NCI-H2171 (cell line): ENCODE results near the gene HACD3.
"Not testable (repeated sequence)": the region's sequence is repeated elsewhere in the genome, so short reads cannot be mapped to it uniquely, and the experiment has no call there.

Experiments used
- DNase-seq: peaks from one replicate; lab custom pipeline; 2025; lab: John Stamatoyannopoulos, UW

Gene HACD3

DNA sequence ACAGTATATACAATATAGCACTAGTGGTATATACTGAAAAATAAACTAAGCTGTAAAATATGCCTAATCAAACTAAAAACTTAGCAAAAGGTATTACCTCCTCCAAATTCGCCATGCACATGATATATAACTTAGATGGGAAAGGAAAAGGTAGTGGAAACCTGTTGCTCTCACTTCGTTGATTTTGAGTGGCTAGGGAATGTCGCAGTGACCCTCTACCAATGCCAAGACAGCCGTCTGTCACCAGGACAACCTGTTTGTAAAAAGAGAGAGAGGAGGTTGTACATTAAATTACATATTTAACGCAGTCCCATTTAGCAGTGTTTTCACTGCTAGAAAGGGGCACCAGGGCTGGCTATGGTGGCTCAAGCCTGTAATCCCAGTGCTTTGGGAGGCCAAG lies 69.4 kb downstream of the HACD3 start:
- no peak for DNase-seq

GRCh38 chr15:65603134-65603533 lies 72.9 kb downstream of the HACD3 start:
- DNase-seq, result no peak

DNA sequence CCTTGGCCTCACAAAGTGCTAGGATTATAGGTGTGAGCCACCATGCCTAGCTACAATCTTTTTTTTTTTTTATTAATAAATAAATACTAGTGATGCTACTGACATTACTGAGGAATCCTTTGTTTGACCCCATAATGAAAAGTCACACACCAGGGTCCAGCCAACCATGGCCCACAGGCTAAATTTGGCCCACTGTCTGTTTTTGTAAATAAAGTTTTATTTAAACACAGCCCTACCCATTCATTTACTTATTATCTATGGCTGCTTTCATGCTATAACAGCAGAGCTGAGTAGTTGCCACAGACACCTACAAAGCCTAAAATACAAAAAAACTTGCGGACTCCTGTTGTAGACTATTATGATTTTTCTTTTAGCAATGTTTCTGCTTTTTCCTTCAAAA lies 73.3 kb downstream of the HACD3 start:
- no peak for DNase-seq

DNA sequence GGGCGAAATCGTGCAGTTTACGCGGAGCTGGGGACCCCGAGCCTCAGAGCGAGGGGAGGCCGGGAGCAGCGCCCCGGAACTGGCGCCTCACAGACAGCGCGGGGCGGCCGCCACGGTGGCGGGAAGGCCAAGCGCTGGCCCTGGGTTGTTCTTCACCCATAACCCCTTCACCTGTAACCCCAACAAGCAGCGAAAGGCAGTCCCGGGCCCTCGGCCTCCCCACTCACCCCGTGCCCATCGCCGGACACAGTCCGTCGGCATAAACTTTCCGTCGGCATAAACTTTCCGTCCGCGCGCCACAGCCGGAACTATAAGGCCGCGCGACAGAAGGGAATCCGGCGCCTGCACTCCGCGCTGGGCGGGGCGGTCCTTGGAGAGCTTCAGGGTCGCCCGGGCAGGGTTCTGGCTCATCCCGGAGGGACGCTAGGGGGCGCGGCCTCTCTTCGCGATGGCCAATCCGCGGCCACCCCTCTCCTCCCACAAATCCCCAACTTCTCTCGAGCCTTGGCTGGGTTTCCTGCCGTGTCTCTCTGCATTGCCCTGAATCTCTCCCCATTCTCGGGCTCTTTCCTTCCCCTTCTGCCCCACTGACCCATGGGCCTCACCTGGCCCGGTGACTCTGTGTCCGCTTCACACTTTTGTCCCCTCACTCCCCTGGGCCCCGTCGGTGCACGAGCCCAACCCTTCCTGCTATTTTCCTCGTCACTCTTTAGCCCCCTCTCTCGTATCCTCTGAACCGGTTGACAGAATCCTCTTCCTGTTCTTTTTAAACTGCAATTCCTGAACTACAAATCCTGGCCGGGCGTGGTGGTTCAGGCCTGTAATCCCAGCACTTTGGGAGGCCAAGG lies 80.8 kb downstream of the HACD3 start, which contains the start of gene INTS14:
Gene INTS14, minus strand, starts transcription at position 261 of the 848 bp plus-strand sequence. CDS start 3,751 bp downstream, outside the sequence.
- peak; percentile 99 for DNase-seq

DNA sequence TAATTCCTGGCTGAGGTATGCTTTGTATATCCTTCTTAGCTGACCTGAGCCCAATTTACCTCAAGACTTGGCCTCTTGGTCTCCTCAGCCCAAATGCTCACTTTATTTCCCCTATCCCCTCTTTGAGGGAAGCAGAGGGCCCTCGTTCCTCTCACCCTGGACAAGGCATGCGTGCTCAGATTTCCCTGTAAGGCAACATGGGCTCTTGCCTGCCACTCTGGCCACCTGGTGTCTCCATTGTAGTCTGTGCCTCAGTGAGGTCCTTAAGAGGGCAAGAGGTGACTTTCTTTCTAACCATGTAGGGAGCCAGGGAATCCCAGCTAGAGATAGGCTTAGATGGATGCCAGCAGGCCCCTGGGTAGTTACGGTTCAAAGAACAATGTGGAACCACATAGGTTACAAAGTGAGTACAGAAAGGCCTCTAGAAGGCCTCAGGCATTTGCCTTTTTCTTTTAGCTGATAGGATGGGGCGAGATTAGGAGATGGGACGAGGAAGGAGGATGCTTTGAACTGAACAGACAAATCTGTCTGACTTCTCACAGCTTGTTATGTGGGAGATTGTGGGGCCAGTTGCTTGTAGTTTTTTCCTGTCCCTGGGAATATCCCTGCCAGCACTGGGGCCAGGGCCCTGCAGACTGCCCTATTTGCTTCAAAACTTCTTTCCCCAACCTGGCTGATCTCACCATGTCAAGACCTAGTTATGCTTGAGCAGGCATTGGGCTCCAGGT lies 81.8 kb downstream of the HACD3 start:
- no peak for DNase-seq

GRCh38 chr15:65612616-65612946 lies 82.3 kb downstream of the HACD3 start:
- no peak for DNase-seq

DNA sequence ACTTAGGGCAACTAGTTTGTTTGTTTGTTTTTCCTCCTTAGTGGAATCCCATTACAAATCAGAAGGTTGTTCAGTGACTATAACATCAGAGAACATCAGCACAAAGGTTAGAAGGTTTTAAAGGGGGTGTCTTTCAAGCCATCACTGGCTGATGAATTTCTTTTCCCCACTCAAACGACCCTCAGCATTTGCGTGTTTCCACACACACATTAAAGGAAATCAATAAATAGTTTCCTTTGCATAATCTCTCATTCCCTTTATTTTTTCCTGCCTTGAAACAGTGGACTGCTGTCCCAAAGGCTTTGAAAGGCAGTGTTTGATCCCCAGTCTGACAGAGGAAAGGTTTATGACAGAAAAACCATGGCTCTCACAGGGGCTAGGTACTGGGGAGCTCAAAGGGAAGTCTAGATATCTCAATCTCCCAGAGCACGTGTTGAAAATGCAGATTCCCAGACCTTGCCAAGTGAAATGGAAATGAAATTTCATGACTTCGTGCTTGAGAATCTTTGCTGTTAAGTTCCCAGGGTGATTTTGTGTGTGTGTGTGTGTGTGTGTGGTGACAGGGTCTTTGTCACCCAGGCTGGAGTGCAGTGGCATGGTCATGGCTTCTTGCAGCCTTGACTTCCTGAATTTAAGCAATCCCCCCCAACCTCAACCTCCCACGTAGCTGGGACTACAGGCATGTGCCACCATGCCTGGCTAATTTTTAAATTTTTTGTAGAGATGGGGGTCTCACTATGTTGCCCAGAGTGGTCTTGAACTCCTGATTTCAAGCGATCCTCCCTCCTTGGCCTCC lies 82.9 kb downstream of the HACD3 start:
- no peak for DNase-seq

- not testable (repeated sequence) for DNase-seq
These were observed 85.6 kb downstream of the HACD3 start for GRCh38 chr15:65615887-65616286.

DNA sequence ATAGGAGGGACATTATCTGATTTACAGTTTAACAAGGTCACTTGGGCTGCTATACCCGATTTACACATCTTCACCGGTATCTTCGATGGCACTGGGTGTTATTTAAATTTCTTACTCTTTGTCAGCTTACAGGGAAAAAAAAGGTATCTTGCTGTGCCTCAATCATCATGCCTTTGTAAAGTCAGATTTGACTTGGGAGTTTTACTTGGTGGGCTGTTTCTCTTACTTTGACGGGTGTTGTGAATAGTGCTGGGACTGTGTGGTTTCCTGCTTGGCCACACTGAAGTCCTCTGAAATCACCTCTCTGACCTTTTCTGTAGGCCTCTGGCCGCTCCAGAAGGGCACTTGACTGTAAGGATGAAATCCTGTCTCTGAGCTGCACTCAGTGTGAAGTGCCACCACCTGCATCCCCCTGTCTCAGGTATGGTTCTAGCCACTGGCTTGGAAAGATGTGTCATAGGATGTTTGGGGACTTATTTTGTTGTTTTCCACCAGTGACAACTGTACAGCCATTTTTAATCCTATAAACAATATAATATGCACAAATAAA lies 88.4 kb downstream of the HACD3 start:
- no peak for DNase-seq

DNA sequence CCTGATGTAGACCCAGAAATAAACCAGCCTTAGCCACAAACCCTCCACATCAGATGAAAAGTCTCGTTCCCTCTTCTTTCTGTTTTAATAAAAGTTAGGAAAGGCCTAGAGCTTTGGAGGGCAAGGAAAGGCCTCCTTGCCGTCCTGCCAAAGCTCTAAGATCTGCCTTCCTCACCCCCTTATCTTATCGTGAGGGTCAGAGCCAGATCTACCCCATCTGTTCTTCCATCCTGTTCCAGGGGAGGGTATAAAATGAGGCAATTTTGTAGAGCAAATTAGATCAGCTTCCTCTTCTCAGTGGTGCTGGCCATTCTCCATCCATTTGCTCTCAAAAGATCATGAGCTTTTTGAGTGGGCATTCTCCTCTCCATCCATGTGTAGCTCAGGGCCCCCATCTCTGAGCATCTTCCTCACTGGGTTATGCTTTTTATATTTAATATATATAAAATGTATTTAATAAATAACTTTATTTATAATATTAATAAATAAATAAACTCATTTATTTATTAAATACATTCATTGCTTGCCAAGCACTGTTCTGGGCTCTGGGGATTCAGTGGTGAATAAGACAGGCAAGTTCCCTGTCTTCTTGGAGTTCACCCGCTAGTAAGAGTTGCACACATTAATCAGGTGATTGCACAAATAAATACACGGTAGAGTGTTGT lies 89.5 kb downstream of the HACD3 start:
- no peak for DNase-seq

- no peak for DNase-seq
These were observed 90.6 kb downstream of the HACD3 start for GRCh38 chr15:65620833-65621232.

DNA sequence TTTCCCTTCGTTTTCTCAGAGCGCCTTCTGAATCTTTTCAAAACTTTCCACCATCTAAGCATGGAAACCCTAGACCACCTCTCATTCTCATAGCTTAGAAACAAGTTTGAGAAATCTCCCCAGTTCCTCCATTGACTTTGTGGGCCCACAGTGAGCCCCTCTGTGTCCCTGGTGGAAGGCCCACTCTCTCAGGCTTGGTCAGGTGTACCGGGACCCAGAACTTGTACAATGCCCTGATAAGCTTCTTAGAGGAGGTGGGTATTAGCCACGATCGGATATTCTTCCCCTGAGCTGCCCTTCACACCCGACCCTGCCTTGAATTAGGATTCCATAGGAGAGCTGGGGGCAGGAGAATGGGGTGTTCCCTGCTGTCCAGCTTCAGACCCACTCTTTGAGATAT lies 91.4 kb downstream of the HACD3 start, which contains the start of gene SLC24A1:
Gene SLC24A1, plus strand, starts transcription at position 301 of the 400 bp plus-strand sequence. CDS start 2,143 bp downstream, outside the sequence.
- DNase-seq, result no peak

- DNase-seq, result no peak
These were observed 92.8 kb downstream of the HACD3 start for GRCh38 chr15:65623103-65623502.

DNA sequence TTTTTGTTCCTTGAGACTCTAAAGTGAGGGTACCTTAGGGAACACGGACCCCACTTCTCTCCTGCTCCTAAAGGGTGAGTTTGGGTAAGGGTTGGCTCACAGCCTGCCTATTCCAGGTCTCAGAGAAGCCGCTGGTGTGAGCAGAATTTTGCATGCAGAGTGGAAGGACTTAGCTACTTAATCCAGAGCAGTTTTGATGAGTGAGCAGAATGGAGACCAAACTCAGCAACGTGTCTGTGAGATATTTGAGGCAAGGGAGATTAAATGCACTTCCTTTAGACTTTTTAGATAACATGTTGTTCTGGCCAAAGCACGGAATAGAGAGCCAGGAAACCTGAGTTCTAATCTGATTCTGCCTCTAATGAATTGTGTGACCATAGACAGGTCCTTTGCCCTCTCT lies 96.6 kb downstream of the HACD3 start:
- DNase-seq, result no peak
